Measurements from ENCODE around the gene LYPD6.

Gene LYPD6

GRCh38 chr2:149296031-149296430 is 34.4 kb upstream of the LYPD6 start:
- H3K36me3 ChIP-seq (ENCODE audit: control insufficient read depth in 2 of 2, insufficient read depth in 1 of 2, low read length in 2 of 2), result no peaks in the 10 kb centered on the region
- H3K4me3 ChIP-seq (ENCODE audit: low read depth, low read length), result no peak overlapping the region
- TF ChIP-seq ZNF624 (tag by site-specific recombination; IDR thresholded peaks at IDR 0.05) (no peak), ZBTB49 (tag by site-specific recombination; IDR thresholded peaks at IDR 0.05; ENCODE audit: low read depth) (no peak), ZNF488 (tag by site-specific recombination; IDR thresholded peaks at IDR 0.05) (no peak), ZNF335 (tag by site-specific recombination; conservative IDR thresholded peaks at IDR 0.05) (no peak), ZFHX2 (tag by site-specific recombination; conservative IDR thresholded peaks at IDR 0.05) (no peak), ZNF341 (tag by site-specific recombination; IDR thresholded peaks at IDR 0.05; ENCODE audit: low read depth) (no peak), ZNF18 (tag by site-specific recombination; IDR thresholded peaks at IDR 0.05) (no peak)
- H3K27ac ChIP-seq (ENCODE audit: extremely low read depth, low read depth, low read length), result no peak overlapping the region
- CTCF ChIA-PET, result interaction anchor here (0.6 kb wide), 1 partner anchor 18 kb away, joined by 3 read pairs; no protein-coding TSS in a partner anchor
- no peaks in the 10 kb centered on the region for H3K9me3 ChIP-seq (ENCODE audit: control insufficient read depth, insufficient read depth, low read depth, low read length)
- H3K4me1 ChIP-seq (ENCODE audit: control insufficient read depth, insufficient read depth, low read length), result no peaks in the 10 kb centered on the region
- POLR2A ChIA-PET, result no interaction called here

GRCh38 chr2:149307014-149307413 is 23.4 kb upstream of the LYPD6 start:
- CTCF ChIA-PET, result interaction anchor here (0.6 kb wide), 1 partner anchor 185 kb away, joined by 3 read pairs; no protein-coding TSS in a partner anchor

GRCh38 chr2:149310349-149310748 is 20.0 kb upstream of the LYPD6 start:
- H3K9me3 ChIP-seq (ENCODE audit: control insufficient read depth, insufficient read depth, low read depth, low read length), result no peaks in the 10 kb centered on the region
- H3K27ac ChIP-seq (ENCODE audit: extremely low read depth, low read depth, low read length), result no peak overlapping the region
- no peak overlapping the region for H3K4me3 ChIP-seq (ENCODE audit: low read depth, low read length)
- POLR2A ChIA-PET, result no interaction called here
- TF ChIP-seq PRDM4 (tag by site-specific recombination; IDR thresholded peaks at IDR 0.05) (no peak), ZNF610 (tag by site-specific recombination; IDR thresholded peaks at IDR 0.05; ENCODE audit: borderline replicate concordance) (no peak), ZNF548 (tag by site-specific recombination; IDR thresholded peaks at IDR 0.05) (no peak), ZNF248 (tag by site-specific recombination; IDR thresholded peaks at IDR 0.05) (no peak), ZSCAN16 (tag by site-specific recombination; IDR thresholded peaks at IDR 0.05) (no peak), ZNF791 (tag by site-specific recombination; IDR thresholded peaks at IDR 0.05) (no peak)
- no peaks in the 10 kb centered on the region for H3K36me3 ChIP-seq (ENCODE audit: control insufficient read depth in 2 of 2, insufficient read depth in 1 of 2, low read length in 2 of 2)
- CTCF ChIA-PET, result interaction anchor here (0.6 to 1.2 kb wide), 3 partner anchors 13 to 293 kb away, joined by 3 to 6 read pairs (median 4); no protein-coding TSS in a partner anchor
- H3K4me1 ChIP-seq (ENCODE audit: control insufficient read depth, insufficient read depth, low read length), result peaks cover 10% of the 10 kb centered on the region

More at GRCh38 chr2:149307014-149307413, 23.4 kb upstream of the LYPD6 start:
- no peak overlapping the region for H3K4me3 ChIP-seq (ENCODE audit: low read depth, low read length)
- no peak overlapping the region for H3K27ac ChIP-seq (ENCODE audit: extremely low read depth, low read depth, low read length)
- H3K4me1 ChIP-seq (ENCODE audit: control insufficient read depth, insufficient read depth, low read length), result no peaks in the 10 kb centered on the region
- no peaks in the 10 kb centered on the region for H3K36me3 ChIP-seq (ENCODE audit: control insufficient read depth in 2 of 2, insufficient read depth in 1 of 2, low read length in 2 of 2)
- TF ChIP-seq ZNF449 (tag by site-specific recombination; IDR thresholded peaks at IDR 0.05) (no peak), ZBTB21 (tag by site-specific recombination; IDR thresholded peaks at IDR 0.05) (no peak), ZNF202 (tag by site-specific recombination; IDR thresholded peaks at IDR 0.05; ENCODE audit: borderline replicate concordance) (no peak)
- POLR2A ChIA-PET, result no interaction called here
- H3K9me3 ChIP-seq (ENCODE audit: control insufficient read depth, insufficient read depth, low read depth, low read length), result no peaks in the 10 kb centered on the region
